HG02943 (cell line): ENCODE results near the gene ULK1.
A peak's percentile ranks its signal among the peaks of the same experiment; 100 is the strongest.

Source experiments
- ATAC-seq: cut with Tn5 transposase; IDR thresholded peaks from one replicate; pipeline ENCODE4 v1.9.1; 2021; ENCODE audit warnings: mild to moderate bottlenecking, low read depth, moderate library complexity; ENCODE audit not compliant: unreplicated experiment

The ULK1 gene

DNA sequence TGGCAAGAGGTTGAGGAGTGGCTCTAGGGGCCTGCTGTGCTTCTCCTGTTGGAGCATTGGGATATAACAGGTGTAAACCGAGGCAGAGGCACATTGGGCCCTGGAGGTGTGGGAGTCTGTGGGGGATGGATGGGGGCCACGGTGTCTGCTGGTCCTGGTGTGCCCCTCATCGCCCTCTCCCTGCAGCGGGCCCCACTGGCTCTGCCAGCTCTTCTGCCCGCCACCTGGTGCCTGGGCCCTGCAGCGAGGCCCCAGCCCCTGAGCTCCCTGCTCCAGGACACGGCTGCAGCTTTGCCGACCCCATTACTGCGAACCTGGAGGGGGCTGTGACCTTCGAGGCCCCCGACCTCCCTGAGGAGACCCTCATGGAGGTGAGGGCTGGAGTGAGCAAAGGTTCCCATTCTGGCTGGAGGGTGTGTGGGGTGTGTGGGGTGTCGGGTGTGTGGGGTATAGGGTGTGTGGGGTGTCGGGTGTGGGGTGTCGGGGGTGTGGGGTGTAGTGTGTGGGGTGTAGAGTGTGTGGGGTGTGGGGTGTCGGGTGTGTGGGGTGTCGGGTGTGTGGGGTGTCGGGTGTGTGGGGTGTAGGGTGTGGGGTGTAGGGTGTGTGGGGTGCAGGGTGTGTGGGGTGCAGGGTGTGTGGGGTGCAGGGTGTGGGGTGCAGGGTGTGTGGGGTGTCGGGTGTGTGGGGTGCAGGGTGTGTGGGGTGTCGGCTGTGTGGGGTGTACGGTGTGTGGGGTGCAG lies 24.1 kb downstream of the ULK1 start:
- ATAC-seq: no peak

DNA sequence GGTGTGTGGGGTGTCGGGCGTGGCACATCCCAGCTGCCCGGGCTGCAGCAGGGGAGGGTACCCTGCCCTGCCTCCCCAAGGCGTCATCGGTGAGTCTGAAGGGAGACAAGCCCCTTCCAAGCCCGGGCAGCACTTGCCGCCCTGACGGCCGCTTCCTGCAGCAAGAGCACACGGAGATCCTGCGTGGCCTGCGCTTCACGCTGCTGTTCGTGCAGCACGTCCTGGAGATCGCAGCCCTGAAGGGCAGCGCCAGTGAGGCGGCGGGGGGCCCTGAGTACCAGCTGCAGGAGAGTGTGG lies 24.6 kb downstream of the ULK1 start:
- ATAC-seq: no peak

DNA sequence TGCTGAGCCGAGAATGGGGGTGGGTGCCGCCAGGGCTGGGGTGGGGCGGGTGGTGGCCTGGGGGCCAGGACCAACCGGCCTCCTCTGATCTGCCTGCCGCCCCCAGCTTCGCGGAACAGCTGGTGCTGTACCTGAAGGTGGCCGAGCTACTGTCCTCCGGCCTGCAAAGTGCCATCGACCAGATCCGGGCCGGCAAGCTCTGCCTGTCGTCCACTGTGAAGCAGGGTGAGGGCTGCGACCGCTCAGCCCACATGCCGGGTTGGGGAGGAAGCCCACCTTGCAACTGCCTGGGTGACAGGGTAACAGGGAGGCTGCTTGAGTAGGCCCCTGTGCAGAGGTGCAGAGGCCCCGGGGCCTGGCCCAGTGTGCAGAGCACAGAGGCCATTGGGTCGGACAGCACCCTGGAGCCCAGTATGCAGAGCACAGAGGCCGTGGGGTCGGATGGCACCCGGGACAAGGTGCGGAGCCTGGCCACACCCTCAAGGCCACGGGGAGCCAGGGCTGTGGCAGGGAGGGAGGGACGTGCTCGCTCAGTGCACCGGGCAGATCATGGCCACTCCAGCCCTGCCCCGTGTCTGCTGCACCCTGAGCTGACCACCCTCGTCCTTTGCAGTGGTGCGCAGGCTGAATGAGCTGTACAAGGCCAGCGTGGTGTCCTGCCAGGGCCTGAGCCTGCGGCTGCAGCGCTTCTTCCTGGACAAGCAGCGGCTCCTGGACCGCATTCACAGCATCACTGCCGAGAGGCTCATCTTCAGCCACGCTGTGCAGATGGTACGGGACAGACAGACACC lies 25.1 kb downstream of the ULK1 start:
- ATAC-seq: no peak

DNA sequence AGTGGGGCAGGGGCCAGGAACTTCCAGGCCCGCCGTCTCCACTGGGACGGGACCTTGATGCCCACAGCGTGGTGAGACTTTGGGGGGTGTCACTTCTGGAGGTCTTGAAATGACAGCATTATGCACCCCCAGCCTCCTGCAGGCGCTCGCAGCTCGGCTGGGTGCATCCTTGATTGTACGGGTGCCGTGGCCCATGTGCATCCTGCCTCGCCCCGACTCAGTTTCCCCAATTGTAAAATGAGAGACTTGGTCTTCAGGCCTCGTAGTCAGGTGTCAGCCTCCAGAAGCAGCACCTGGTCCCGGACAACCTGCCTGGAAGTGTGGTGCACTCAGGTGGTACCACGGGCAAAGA lies 25.7 kb downstream of the ULK1 start:
- no peak for ATAC-seq

DNA sequence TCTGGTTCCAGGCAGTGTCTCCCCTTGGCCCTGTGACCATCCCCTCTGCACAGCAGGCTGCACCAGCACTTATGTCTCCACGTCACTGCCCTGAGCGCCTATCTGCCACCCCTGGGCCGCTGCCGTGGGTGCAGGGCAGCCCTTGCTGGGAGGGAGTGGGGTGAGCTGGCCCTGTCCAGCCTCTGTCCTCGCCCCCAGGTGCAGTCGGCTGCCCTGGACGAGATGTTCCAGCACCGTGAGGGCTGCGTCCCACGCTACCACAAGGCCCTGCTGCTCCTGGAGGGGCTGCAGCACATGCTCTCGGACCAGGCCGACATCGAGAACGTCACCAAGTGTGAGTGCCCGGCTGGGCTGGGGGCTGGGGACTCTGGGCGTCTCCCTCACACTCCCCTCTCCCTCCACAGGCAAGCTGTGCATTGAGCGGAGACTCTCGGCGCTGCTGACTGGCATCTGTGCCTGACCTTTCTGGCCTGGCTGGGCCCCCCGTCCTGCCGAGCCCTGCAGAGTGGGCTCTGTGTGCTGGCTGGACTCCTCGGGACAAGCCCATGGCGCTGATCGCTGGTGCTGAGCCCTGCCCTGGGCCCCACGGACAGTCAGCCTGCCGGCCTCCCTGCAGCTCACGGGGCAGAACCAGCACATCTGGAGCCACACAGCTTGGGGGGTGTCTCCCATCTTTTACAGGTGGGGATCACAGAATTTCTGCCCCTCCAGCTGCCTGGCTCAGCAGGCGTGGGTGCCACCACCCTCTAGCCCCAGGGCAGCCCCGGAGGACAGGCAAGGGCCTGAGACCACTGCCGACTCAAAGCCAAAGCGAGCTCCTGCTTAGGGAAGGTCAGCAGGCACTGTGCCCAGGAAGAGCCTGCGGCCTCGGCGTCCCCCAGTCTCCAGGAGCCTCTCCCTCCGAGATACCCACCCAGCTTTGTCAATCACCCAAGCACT lies 26.7 kb downstream of the ULK1 start:
- no peak for ATAC-seq

DNA sequence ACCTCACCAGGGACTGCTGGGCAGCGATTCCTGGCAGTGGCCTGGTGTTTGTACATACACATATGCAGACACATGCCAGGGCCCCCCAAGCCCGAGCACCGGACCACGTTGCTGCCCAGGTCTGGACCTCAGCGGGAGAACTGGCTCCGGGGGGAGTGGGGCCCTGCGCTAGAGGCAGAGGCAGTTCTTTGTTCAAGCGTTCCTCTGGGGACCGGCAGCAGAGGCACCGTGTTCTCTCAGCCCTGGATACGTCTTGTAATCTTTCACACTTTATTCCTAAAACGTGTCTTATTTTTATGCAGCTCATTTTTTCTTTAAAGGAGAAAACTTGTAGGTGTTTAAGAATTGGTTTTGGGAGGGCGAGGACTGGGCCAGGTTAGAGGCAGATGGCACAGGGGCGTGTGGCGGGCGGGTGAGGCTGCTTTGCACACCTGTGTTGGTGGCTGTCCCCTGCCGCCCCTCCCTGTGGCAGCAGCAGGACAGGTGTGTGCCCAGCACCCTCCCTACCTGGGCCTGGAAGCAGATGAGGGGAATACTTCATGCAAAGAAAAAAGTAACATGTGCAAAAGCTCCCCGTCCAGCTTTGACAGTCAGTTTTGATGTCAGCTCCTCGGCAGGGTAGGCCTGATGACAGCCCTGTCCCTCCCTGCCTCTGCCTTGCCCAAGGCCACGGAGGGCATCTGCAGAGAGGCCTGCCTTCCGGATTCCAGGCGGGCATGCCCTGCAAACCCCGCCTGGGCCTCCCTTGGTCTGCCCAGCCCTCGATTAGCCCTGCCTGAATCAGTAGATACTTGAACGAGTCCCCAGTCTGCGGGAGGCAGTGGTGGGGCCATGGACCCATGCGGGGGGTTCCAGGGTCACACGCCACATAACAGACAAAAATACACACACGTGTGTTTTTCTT lies 27.7 kb downstream of the ULK1 start:
- no peak for ATAC-seq

DNA sequence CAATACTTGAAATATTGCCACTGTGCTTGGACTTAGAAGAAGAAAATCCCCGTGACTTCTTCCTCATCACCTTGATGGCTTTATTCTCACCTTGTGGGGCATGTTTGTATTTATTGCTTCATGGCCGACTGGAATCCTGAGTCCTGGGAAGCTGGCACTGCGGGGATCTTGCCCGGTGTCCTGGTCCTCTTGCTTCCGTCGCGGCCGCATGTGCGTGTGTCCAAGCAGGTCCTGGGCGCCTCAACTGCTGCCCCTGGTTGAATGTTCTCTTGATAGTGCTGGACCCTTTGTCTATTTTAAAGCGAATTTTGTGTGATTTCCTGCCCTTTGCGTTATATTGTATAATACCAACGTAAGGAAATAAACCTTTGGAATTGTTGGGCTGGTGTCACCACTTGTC lies 28.4 kb downstream of the ULK1 start:
- no peak for ATAC-seq

DNA sequence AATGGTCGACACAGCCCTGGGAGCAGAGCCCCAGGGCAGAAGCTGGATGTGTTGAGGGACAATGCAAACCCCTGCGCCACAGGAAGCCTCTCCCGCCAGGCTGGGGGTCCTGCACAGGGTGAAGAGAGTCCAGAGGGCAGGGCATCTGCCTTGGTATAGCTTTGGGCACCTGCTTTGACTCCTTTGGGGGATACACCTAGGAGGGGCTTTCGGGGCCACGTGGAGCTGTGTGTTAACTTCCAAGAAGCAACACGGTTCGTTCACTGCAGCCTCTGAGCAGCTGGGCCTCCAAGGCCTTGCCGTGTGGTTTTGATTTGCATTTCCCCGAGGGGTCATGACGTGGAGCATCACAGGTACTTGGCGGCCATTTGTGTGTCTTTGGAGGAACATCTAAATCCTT lies 28.8 kb downstream of the ULK1 start:
- peak; percentile 74 for ATAC-seq

DNA sequence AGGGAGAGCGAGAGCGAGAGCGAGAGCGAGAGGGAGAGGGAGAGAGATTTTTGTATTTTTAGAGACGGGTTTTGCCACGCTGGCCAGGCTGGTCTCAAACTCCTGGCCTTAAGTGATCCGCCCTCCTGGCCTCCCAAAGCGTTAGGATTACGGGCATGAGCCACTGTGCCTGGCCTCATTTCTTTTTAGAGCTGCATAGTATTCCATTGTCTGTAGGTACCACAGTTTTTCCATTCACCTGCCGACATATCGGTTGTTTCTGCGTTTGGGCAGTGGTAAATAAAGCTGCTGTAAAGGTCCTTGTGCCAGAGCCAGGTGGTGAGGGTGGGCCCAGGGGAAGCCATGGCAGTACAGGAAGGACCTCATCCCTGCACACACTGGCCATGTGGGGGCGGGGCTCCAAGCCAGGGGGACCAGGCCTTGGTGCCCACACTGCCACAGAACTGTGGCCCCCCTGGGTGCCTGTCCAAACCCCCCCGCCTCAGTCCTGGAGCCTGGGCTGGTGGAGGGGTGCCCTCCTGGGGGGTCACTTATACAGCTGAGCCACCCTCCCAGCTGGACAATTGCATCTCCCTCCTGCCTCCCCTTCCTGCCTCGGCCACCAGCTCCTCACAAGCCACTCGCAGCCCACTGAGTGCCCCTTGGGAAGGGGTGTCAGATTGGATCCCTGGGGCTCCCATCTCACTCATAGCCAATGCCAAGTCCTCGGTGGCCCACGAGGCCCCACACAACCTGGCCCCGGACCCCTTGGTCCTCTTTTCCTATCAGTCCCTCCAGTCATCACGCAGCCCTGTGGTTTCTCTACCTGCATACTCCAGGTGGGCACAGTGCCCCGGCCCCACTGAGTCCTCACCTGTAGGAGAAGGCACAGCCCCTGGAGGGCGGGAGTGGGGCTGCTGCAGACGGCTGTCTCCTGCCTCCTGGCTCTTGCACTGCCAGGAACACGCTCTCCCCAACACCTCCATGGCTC lies 33.0 kb downstream of the ULK1 start:
- no peak for ATAC-seq

DNA sequence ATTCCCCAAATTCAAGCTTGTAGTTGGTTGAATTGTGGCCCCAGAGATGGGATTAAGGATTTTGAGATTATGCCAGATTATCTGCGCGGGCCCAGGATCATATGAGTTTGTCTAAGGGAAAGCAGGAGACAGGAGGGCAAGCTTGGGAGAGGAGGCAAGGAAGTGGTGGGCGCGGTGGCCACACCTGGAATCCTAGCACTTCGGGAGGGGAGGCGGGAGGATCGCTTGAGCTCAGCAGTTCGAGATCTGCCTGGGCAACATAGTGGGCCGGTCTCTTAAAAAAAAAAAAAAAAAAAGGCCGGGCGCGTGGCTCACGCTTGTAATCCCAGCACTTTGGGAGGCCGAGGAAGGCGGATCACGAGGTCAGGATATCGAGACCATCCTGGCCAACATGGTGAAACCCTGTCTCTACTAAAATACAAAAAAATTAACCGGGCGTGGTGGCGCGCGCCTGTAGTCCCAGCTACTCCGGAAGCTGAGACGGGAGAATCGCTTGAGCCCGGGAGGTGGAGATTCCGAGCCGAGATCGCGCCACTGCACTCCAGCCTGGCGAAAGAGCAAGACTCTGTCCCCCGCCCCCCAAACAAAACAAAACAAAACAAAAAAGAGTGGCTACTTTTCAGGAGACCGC lies 33.8 kb downstream of the ULK1 start:
- peak; percentile 6 for ATAC-seq

DNA sequence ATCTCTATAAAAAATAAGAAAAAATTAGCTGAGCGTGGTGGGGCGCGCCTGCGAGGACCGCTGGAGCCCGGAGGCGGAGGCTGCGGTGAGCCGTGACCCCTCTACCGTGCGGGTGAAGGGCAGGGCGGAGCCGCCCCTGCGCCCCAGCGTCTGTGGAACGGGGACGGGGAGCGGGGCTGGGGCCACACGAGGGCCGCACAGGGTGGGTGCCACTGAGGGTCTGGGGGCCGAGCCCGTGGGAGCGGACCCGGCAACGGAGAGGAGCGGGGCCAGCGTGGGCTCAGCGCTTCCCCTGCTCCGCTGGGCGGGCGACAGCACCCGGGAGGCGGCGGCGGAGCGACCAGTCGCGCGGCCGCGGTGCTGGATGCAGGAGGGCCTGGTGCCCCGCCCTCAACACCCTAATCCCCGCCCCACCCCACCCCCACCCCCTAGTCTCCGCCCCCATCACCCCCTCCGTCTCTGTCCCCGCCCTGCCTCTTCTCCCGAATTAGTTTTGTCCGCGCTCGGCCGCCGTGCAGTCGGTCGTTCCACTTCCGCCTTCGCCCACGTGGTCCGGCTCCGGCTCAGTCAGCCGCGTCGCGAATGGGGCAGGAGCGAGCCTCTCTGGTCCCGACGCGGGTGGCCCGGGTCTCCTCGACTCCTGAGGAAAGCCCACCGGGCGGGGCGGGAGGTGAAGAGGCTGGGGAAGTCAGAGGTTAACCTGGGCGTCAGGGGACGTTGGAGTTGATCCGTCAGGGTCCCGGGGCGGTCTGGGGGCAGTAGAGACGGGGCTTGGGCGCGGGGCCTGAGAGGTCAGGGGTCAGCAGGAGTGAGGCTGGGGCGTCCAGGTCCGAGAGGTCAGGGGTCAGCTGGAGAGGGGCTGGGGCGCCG lies 34.5 kb downstream of the ULK1 start, which contains the start of gene PUS1:
PUS1 (plus strand) TSS at position 566 of the 870 bp plus-strand sequence. CDS start 447 bp downstream, outside the sequence.
- ATAC-seq: peak; percentile 61

DNA sequence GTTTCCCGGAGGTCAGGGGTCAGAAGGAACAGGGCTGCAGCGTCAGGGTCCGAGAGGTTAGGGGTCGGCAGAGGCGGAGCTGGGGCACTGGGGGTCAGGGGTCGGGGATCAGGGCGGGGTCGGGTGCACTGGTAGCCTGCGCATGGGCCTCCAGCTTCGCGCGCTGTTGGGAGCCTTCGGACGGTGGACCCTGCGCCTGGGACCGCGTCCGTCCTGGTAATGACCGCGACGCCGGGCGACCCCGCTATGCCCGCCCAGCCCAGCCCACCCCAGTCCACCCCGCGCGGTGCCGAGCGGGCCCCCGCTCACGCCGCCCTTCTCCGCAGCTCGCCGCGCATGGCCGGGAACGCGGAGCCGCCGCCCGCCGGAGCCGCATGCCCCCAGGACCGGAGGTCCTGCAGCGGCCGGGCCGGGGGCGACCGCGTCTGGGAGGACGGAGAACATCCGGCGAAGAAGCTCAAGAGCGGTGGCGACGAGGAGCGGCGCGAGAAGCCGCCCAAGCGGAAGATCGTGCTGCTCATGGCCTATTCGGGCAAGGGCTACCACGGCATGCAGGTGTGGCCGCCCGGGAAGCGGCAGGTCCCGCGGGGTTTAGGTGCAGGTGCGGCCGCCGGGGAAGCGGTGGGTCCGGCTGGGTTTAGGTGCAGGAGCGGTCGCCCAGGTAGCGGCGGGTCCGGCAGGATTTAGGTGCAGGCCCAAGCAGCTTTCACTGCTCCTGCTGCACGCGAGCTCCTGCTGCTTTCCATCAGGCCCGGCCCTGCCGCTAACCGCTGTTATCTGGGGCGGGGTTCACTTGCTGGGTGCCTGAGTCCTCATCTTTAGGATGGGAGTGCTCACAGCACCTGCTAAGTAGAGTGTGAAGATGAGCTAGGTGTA lies 35.4 kb downstream of the ULK1 start:
- no peak for ATAC-seq

DNA sequence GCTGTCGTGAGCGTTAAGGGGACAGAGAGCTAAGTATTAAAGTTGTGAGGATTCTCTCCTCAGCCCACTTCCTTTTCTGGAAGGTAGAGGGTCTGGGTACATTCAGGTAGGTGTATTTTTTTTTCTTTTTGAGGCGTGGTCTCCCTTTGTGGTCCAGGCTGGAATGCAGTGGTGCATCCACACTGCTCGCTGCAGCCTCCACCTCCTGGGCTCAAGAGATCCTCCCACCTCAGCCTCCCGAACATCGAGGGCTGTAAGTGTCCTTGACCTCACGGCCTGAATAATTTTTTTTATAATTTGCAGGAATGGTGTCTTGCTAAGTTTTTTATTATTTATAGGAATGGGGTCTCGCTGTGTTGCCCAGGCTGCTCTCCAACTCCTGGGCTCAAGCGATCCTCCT lies 36.1 kb downstream of the ULK1 start:
- ATAC-seq: no peak

DNA sequence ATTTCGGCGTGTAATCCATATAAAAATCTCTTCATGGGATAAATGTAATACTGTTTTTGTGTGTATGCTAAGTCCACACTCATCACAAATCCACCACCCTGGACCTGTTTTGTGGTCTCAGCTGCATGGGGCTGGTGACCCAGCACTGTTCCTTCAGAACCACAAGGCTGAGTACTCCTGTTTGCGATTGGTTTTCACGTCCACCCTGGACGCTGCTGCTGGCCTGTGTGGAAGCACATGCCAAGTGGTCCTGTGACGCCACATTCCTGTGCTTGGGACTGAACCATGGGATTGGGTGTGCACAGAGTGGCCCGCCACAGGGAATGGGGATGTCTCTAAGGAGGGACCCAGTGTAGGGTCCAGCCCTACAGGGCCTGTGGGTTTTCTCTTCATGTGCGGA lies 39.0 kb downstream of the ULK1 start:
- ATAC-seq: no peak

DNA sequence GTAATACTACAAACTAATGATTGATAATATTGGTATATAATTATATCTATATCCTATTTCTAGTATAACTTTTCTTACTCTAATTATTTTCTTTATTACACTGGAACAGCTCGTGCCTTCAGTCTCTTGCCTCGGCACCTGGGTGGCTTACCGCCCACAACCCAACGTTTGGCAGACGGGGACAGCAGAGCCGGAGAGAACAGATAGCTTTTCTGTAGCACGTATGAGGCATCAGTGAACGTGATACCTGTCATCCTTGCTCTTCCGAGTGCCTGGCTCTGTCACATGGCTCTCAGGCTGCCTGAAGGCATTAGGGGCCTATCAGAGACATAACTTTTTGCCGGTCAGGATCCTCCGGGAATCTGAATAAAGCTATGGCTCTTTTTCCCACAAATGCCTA lies 40.1 kb downstream of the ULK1 start:
- ATAC-seq: no peak

DNA sequence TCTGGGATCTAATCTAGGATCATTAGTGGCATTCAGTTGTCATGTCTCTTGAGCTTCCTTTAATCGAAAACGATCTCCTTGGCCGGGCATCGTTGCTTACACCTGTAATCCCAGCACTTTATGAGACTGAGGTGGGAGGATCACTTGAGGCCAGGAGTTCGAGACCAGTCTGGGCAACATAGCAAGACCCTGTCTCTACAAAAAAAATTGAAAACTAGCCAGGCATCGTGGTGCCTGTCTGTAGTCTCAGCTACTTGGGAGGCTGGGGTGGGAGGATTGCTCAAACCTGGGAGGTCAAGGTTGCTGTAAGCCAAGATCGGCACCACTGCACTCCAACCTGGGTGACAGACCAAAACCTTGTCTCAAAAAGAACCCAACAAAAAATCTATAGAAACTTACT lies 43.7 kb downstream of the ULK1 start:
- ATAC-seq: no peak

DNA sequence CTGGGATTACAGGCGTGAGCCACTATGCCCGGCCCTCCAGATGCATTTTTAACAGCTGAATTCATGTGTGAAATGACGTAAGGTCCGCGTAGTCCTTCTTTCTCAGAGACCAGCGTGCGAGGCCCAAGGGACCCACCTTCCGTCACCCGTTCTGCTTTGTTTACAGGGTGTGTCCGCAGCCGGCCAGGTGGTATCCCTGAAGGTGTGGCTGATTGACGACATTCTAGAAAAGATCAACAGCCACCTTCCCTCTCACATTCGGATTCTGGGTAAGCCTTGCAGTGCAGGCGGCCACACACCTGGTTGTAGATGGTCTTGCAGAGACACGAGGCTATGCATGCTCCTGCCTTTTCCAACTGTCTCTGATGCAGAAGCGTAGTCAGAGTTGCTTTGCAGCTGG lies 44.6 kb downstream of the ULK1 start:
- no peak for ATAC-seq
